Neuron (in vitro differentiated cells): ENCODE results near the gene CTF1.
"Not testable (repeated sequence)": the region's sequence is repeated elsewhere in the genome, so short reads cannot be mapped to it uniquely, and the experiment has no call there.

Experiments
- H2AFZ ChIP-seq: one replicate; pipeline ENCODE4 v1.6.1; 2013; ENCODE audit warnings: low read depth, mild to moderate bottlenecking, inconsistent platforms, low read length, moderate library complexity
- H3K27me3 ChIP-seq: one replicate; pipeline ENCODE4 v1.6.1; 2013; ENCODE audit warnings: low read length; ENCODE audit not compliant: insufficient read depth
- H3K36me3 ChIP-seq: one replicate; pipeline ENCODE4 v1.6.1; 2013; ENCODE audit warnings: low read length; ENCODE audit not compliant: insufficient read depth
- H3K4me1 ChIP-seq: one replicate; pipeline ENCODE4 v1.6.1; 2013; ENCODE audit warnings: low read length; ENCODE audit not compliant: insufficient read depth
- H3K4me3 ChIP-seq: 2 replicates; pipeline ENCODE4 v1.5.1; 2013; ENCODE audit warnings: mild to moderate bottlenecking, low read length, moderate library complexity
- H3K9me3 ChIP-seq: one replicate; pipeline ENCODE4 v1.6.1; 2013; ENCODE audit warnings: low read length

CTF1 gene, protein sequence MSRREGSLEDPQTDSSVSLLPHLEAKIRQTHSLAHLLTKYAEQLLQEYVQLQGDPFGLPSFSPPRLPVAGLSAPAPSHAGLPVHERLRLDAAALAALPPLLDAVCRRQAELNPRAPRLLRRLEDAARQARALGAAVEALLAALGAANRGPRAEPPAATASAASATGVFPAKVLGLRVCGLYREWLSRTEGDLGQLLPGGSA

DNA sequence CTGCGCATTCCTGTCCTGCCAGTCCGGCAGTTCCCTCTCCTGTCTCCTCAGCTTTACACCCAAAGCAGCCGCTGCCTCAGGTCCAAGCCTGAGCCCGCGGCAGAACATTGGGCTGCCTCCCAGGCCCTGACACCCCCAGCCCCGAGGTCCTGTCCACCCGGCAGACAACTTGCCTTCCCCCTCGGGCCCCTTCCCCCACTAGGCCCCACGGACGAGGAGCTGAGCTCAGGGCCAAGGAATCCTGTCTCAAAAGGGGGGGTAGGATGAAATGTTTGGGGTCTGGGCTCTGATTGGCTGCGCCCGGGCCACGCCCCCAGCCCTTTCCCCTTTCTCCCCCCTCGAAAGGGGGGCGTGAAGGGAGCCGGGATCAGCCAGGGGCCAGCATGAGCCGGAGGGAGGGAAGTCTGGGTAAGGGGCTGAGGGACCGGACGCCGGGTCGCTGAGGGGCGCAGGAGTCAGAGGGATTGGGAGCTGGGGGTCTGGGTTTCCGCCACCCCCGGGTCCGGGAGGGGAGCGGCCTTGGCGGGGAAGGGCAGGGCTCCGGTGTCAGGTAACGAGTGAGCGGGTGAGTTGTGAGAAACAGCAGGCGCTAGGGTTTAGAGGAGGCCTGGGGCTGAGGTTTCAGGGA lies at the start of gene CTF1:
TSS of gene CTF1 (plus strand) at position 354 of the 628 bp plus-strand sequence. CDS start at position 384, 30 bp downstream.
- Histone ChIP-seq H3K4me1 (peaks cover 27% of the 10 kb centered on the region), H3K4me3 (peak within 1 kb of the TSS; percentile 67), H2AFZ (peak within 1 kb of the TSS; percentile 57), H3K27me3 (no peaks in the 10 kb centered on the region), H3K9me3 (no peaks in the 10 kb centered on the region), H3K36me3 (peaks cover 8% of the 10 kb centered on the region)

DNA sequence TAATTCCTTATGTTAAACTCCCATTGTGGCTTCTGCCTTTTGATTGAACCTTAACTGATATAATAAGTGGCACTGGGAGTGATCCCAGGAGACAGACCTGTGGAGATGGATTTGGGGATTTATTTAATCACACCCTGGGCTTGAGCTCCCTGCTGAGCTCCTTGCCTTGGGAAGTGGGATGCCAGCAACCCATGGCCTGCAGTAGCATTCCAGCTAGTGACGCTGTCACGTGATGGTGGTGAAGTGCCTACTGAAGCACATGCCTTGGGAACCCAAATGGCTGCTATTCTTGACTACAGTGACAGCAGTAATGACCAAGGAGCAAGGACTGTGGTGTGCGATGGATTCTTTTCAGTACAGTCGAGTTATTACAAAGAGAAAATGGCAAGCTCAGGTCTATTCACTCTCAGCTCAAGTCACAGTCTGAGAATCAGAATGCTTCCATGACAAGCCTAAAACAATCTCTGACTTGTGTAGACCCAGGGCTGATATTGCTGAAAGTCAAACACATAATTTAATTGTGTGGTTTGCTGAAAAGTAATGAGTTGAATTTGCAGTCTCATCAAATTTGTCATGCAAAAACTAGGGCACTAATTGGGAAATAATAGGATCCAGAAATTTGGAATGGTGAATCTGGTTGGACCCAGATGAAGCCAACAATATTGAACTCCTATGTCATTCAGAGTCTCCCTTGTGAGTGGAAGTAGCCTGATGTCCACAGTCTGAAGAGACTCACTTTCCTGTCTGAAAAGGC lies 49.6 kb upstream of the CTF1 start:
- H3K9me3 ChIP-seq = no peaks in the 10 kb centered on the region
- H2AFZ ChIP-seq = no peak overlapping the region
- H3K4me1 ChIP-seq = no peaks in the 10 kb centered on the region
- peaks cover 3% of the 10 kb centered on the region for H3K36me3 ChIP-seq
- H3K27me3 ChIP-seq = no peaks in the 10 kb centered on the region
- no peak overlapping the region for H3K4me3 ChIP-seq

DNA sequence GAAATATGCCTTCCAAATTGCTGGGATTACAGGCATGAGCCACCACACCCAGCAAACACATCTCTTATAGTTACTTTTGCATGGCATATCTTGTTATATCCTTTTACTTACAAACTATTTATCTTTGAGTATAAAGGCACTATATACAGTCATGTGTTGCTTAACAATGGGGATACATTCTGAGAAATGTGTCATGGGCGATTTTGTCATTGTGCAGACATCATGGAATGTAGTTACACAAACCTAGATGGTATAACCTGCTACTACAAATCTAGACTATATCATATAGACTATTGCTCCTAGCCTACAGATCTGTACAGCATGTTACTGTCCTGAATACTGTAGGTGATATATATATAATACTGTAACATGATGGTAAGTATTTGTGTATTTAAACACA lies 46.2 kb upstream of the CTF1 start:
- peaks cover 1% of the 10 kb centered on the region for H3K9me3 ChIP-seq
- no peaks in the 10 kb centered on the region for H3K4me1 ChIP-seq
- H3K36me3 ChIP-seq = peaks cover 14% of the 10 kb centered on the region
- H3K27me3 ChIP-seq = no peaks in the 10 kb centered on the region
- no peak overlapping the region for H2AFZ ChIP-seq
- no peak overlapping the region for H3K4me3 ChIP-seq

DNA sequence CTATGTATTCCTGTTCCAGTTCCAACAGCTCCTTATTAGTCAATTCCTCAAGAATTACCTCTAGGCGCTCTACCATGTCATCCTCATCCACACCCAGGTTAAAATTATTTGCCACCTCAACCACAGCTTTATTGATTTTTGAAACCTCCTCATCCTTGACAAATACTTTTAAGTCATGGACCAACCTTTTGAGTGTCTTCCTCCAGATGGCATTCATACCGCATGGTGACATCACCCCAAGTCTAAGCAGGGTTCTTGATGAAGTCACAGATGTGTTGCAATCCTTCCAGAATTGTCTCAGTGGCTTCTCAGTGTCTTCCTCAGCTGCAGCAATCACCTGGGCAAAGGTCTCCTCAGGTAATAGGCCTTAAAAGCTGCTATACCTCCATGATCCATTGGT lies 42.7 kb upstream of the CTF1 start:
- Histone ChIP-seq H2AFZ (no peak overlapping the region), H3K27me3 (no peaks in the 10 kb centered on the region)

DNA sequence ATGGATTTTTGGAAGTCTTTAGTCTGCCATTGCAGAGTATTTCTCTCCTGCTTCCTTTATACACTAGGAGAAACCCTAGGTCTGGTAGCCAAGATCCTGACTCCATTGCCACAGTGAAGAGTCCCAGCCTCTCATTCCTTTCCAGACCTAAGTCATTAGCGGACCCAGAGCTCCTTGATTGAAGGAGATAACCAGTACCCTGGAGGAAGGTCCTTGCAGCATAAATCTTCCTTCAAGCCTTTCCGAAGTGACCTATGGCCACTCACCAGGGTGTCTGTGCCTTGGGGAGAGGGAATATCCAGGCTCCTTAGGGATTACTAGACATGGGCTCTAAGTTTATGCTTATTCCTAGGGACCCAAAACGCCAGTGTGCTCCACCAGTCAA lies 38.3 kb upstream of the CTF1 start:
- peaks cover 1% of the 10 kb centered on the region for H3K9me3 ChIP-seq
- H3K4me3 ChIP-seq = no peak overlapping the region
- H3K4me1 ChIP-seq = no peaks in the 10 kb centered on the region
- H3K36me3 ChIP-seq = peaks cover 9% of the 10 kb centered on the region
- H3K27me3 ChIP-seq = no peaks in the 10 kb centered on the region
- H2AFZ ChIP-seq = no peak overlapping the region

More for the DNA sequence above, 42.7 kb upstream of the CTF1 start:
- Histone ChIP-seq H3K4me1 (no peaks in the 10 kb centered on the region), H3K9me3 (peaks cover 1% of the 10 kb centered on the region), H3K4me3 (no peak overlapping the region), H3K36me3 (peaks cover 14% of the 10 kb centered on the region)

GRCh38 chr16:30858829-30859423 lies 37.5 kb upstream of the CTF1 start:
- H3K9me3 ChIP-seq = no peaks in the 10 kb centered on the region
- H3K4me1 ChIP-seq = no peaks in the 10 kb centered on the region
- no peaks in the 10 kb centered on the region for H3K27me3 ChIP-seq
- no peak overlapping the region for H3K4me3 ChIP-seq
- H2AFZ ChIP-seq = no peak overlapping the region
- H3K36me3 ChIP-seq = peaks cover 5% of the 10 kb centered on the region

DNA sequence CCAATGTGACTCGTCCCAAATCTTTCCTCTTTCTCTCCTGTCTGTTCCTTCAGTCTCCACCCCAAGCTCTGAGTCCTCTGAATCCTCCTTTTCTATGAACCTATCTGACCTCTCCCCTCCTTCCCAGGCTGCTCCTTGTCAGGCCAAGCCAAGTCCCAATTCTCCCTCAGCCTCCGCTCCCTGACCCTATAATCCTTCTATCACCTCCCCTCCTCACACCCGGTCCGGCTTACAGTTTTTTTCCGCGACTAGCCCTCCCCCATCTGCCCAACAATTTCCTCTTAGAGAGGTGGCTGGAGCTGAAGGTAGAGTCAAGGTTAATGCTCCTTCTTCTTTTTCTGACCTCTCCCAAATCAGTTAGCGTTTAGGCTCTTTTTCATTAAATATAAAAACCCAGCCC lies 35.7 kb upstream of the CTF1 start:
- H3K9me3 ChIP-seq, H3K4me3 ChIP-seq, H2AFZ ChIP-seq, H3K27me3 ChIP-seq, H3K4me1 ChIP-seq, H3K36me3 ChIP-seq: not testable (repeated sequence)

- not testable (repeated sequence) for H3K9me3 ChIP-seq, H3K36me3 ChIP-seq, H3K27me3 ChIP-seq, H3K4me1 ChIP-seq, H2AFZ ChIP-seq, H3K4me3 ChIP-seq
Measured at GRCh38 chr16:30863178-30863577, 33.2 kb upstream of the CTF1 start.

DNA sequence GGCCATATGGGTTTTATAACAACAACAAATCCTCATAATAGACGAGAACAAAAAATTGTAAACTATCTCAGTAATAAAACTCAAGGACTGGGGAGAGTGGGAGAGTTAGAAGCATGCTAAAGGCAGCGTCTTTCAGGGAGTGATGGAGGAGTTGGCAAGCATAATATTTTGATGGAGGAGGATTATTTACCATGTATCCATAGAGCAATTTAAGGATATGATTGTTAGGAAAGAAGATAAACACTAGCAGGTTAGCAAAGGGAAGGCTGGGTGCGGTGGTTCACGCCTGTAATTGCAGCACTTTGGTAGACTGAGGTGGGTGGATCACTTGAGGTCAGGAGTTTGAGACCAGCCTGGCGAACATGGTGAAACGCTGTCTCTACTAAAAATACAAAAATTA lies 30.4 kb upstream of the CTF1 start:
- H3K9me3 ChIP-seq = no peaks in the 10 kb centered on the region
- H3K36me3 ChIP-seq = no peaks in the 10 kb centered on the region
- H3K4me1 ChIP-seq = no peaks in the 10 kb centered on the region
- no peak overlapping the region for H2AFZ ChIP-seq
- no peak overlapping the region for H3K4me3 ChIP-seq
- no peaks in the 10 kb centered on the region for H3K27me3 ChIP-seq

DNA sequence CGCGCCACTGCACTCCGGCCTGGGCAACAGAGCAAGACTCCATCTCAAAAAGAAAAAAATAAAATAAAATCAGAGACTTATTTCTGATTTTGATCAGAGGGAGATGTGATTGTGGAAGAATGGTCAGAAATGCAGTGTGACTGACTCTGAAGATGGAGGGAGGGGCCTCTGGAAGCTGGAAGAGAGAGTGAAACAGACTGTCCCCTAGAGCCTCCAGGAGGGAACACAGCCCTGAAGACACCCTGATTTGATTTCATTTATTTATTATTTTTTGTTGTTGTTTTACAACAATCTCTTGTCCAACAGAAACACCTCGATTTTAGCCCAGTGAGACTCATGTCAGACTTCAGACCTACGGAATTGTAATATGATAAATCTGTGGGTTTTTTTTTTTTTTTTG lies 28.7 kb upstream of the CTF1 start:
- Histone ChIP-seq H3K4me1 (no peaks in the 10 kb centered on the region), H3K9me3 (no peaks in the 10 kb centered on the region), H3K4me3 (no peak overlapping the region), H3K27me3 (no peaks in the 10 kb centered on the region), H3K36me3 (peaks cover 3% of the 10 kb centered on the region), H2AFZ (no peak overlapping the region)

- H3K27me3 ChIP-seq = no peaks in the 10 kb centered on the region
Measured at GRCh38 chr16:30870904-30871303, 25.5 kb upstream of the CTF1 start.

DNA sequence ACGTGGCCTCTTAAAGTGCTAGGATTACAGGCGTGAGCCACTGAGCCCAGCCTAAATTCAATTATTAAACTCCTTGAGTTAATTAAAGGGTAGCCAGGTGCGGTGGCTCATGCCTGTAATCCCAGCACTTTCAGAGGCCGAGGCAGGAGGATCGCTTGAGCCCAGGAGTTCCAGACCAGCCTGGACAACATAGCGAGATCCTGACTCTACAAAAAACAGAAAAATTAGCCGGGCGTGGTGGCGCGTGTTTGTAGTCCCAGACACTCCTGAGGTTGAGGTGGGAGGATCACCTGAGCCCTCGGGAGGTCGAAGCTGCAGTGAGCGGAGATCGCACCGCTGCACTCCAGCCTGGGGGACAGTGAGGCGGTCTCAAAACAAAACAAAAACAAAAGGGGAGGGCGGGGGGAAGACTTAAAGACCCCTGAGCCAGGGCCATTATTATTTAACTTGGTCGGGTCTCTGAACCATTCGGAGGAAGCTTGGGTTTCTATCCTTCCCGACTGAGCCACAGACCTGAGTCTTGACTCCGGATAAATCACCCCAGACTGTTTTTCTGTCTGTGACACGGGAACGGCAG lies 22.1 kb upstream of the CTF1 start:
- peaks cover 17% of the 10 kb centered on the region for H3K4me1 ChIP-seq
- H3K4me3 ChIP-seq = peak overlapping the region; percentile 69
- peaks cover 8% of the 10 kb centered on the region for H3K36me3 ChIP-seq
- no peaks in the 10 kb centered on the region for H3K9me3 ChIP-seq
- peak overlapping the region; percentile 15 for H2AFZ ChIP-seq
- no peaks in the 10 kb centered on the region for H3K27me3 ChIP-seq

More at GRCh38 chr16:30870904-30871303, 25.5 kb upstream of the CTF1 start:
- peaks cover 7% of the 10 kb centered on the region for H3K4me1 ChIP-seq
- no peak overlapping the region for H2AFZ ChIP-seq
- H3K36me3 ChIP-seq = peaks cover 3% of the 10 kb centered on the region
- H3K9me3 ChIP-seq = no peaks in the 10 kb centered on the region
- H3K4me3 ChIP-seq = no peak overlapping the region
